ENCODE results near the gene THAP12. TPM values are rescaled to one million over a fixed set of nuclear protein-coding genes. Genes with fewer than 3 reads are reported as not detected.

THAP12 gene
- total and polyA plus RNA-seq, 11 donors, result 9.5 to 29.3 (median 17.9) TPM

DNA sequence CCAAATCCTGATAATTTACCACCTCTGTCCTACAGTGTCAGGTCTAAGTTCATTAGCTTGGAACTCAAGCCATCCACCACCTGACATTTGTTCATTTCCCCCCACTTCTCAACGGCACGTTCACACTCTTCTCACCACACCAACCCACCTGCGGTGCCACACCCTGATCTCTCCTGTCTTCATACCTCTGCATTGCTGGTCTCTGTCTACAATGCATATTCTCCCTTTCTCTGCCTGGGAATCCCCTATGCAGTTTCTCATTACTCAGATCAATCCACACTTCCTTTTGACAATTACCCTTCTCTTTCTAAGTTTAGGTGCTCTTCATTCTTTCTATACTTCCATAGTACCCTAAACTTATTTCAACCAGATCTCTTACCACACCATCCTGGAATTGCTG is 43.4 kb upstream of the THAP12 start:
- no peak overlapping the region for H3K27ac ChIP-seq
- no peaks in the 10 kb centered on the region for H3K27me3 ChIP-seq
- no peaks in the 10 kb centered on the region for H3K9me3 ChIP-seq
- no peak for DNase-seq
- WGBS, 4 donors, result 58 to 73% (median 66%) methylated on average over 3 of the region's 3 CpGs
- no peak for ATAC-seq
- H3K36me3 ChIP-seq, result no peaks in the 10 kb centered on the region
- H3K4me1 ChIP-seq, result no peaks in the 10 kb centered on the region
- no peak for TF ChIP-seq CTCF (IDR thresholded peaks at IDR 0.05)
- no peak for TF ChIP-seq POLR2A (IDR thresholded peaks at IDR 0.05)
- intact Hi-C loops (cut with DNase I), result no loop called here
- H3K4me3 ChIP-seq, result no peak overlapping the region

GRCh38 chr11:76419896-76420295 is 39.0 kb upstream of the THAP12 start:
- 56 to 69% (median 65%) methylated on average over 3 of the region's 3 CpGs for WGBS, 4 donors
- intact Hi-C loops (cut with DNase I), result no loop called here

GRCh38 chr11:76415073-76415472 is 34.1 kb upstream of the THAP12 start:
- TF ChIP-seq POLR2A (IDR thresholded peaks at IDR 0.05) (no peak), CTCF (IDR thresholded peaks at IDR 0.05) (no peak)
- Histone ChIP-seq H3K36me3 (no peaks in the 10 kb centered on the region), H3K27ac (no peak overlapping the region), H3K4me3 (no peak overlapping the region), H3K27me3 (no peaks in the 10 kb centered on the region), H3K9me3 (no peaks in the 10 kb centered on the region), H3K4me1 (no peaks in the 10 kb centered on the region)
- ATAC-seq (no peak), DNase-seq (no peak)
- intact Hi-C loops (cut with DNase I), result no loop called here

More at GRCh38 chr11:76419896-76420295, 39.0 kb upstream of the THAP12 start:
- no peak overlapping the region for H3K4me3 ChIP-seq
- H3K9me3 ChIP-seq, result no peaks in the 10 kb centered on the region
- H3K27me3 ChIP-seq, result no peaks in the 10 kb centered on the region
- H3K27ac ChIP-seq, result no peak overlapping the region
- no peak for DNase-seq
- TF ChIP-seq CTCF (IDR thresholded peaks at IDR 0.05) (peak in 6 of 12 donors; percentile 7 to 31 (median 26)), POLR2A (IDR thresholded peaks at IDR 0.05) (no peak)
- H3K36me3 ChIP-seq, result no peaks in the 10 kb centered on the region
- no peak for ATAC-seq
- no peaks in the 10 kb centered on the region for H3K4me1 ChIP-seq

DNA sequence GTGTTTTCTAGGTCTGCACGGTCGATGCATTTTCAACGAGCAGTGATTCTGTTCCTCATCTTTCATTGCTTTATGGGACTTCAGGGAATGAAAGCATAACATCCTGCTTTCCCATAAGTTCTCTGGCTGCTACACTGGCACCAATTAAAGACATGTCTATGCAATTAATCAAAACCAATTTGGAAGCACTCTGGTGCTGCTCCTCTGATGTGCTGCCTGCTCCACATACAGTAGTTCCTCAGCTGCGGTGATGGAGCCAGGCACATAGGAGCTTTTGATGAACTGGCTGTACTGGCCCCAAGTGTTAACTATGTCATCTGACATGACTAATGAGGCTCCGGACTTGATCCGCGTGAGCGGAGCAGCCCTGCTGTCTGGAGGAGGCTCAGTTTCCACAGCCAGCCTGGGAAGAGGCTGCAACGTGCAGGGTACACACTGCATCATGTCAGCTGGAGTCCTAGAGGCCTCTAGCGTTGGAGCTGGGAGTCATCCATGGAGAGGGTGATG is 30.0 kb upstream of the THAP12 start:
- 83 to 91% (median 85%) methylated on average over 10 of the region's 10 CpGs for WGBS, 4 donors
- Histone ChIP-seq H3K36me3 (no peaks in the 10 kb centered on the region), H3K9me3 (no peaks in the 10 kb centered on the region), H3K27me3 (no peaks in the 10 kb centered on the region), H3K27ac (no peak overlapping the region), H3K4me3 (no peak overlapping the region), H3K4me1 (no peaks in the 10 kb centered on the region)
- no peak for DNase-seq
- no peak for ATAC-seq
- intact Hi-C loops (cut with DNase I), result no loop called here
- TF ChIP-seq POLR2A (IDR thresholded peaks at IDR 0.05) (no peak), CTCF (IDR thresholded peaks at IDR 0.05) (no peak)

Measured in heart left ventricle (tissue), 16 donors.